H1 (cell line): ENCODE data around the gene VAT1L. TPM values are rescaled to one million over a fixed set of nuclear protein-coding genes. Genes with fewer than 3 reads are reported as not detected.

Experiments
- CTCF ChIA-PET: fragments of 300-600 bp; sonication (Branson Sonifier 250); formaldehyde crosslinking; loops from one replicate; lab custom pipeline; 2021; ENCODE audit not compliant: partially characterized antibody; lab: Charles Lee
- POLR2A ChIA-PET: fragments of 300-600 bp; sonication (Branson Sonifier 250); formaldehyde crosslinking; loops from one replicate; lab custom pipeline; 2021; ENCODE audit warnings: inconsistent platforms; ENCODE audit not compliant: partially characterized antibody; lab: Charles Lee
- DNase-seq, 2 experiments: peaks; one replicate each; pipeline versions ENCODE4 v3.0.0 to v3.0.0-alpha.2; 2010 to 2022; ENCODE audit warnings: low spot score in 2 of 2, low read depth in 1 of 2, mixed read lengths in 1 of 2
- FAIRE-seq: peaks from 2 replicates; lab custom pipeline; 2011; peaks lifted over from hg19 to GRCh38; lab: Jason Lieb, UNC
- H2AFZ ChIP-seq: 2 replicates; pipeline ENCODE4 v1.8.1; 2012; ENCODE audit warnings: low read length, inconsistent platforms
- H2AK5ac ChIP-seq: 2 replicates; pipeline ENCODE4 v1.6.1; 2013; ENCODE audit warnings: low read depth, low read length
- H2BK120ac ChIP-seq: replicated peaks from 2 replicates; pipeline ENCODE3; 2013; ENCODE audit warnings: low read depth, low read length, inconsistent platforms
- H2BK12ac ChIP-seq: 2 replicates; pipeline ENCODE4 v1.6.1; 2013; ENCODE audit warnings: low read depth, low read length
- H2BK15ac ChIP-seq: 2 replicates; pipeline ENCODE4 v1.6.1; 2013; ENCODE audit warnings: low read length
- H2BK20ac ChIP-seq: 2 replicates; pipeline ENCODE4 v1.6.1; 2013; ENCODE audit warnings: low read length
- H2BK5ac ChIP-seq: 2 replicates; pipeline ENCODE4 v1.6.1; 2013; ENCODE audit warnings: low read depth, low read length
- H3K14ac ChIP-seq: 2 replicates; pipeline ENCODE4 v1.6.1; 2013; ENCODE audit warnings: inconsistent platforms; ENCODE audit not compliant: insufficient read length
- H3K18ac ChIP-seq: 2 replicates; pipeline ENCODE4 v1.6.1; 2013; ENCODE audit warnings: low read length; ENCODE audit errors: extremely low read depth
- H3K23ac ChIP-seq: 2 replicates; pipeline ENCODE4 v1.6.1; 2013; ENCODE audit warnings: inconsistent platforms; ENCODE audit not compliant: insufficient read length
- H3K23me2 ChIP-seq: 2 replicates; pipeline ENCODE4 v1.6.1; 2013; ENCODE audit warnings: low read depth, low read length
- H3K27ac ChIP-seq: 2 replicates; pipeline ENCODE4 v1.6.1; 2011; ENCODE audit warnings: low read depth, low read length, inconsistent platforms
- H3K27me3 ChIP-seq, 4 experiments: replicated peaks in 1 of 4; 1 replicate in 1 of 4; 2 replicates in 3 of 4; pipeline versions ENCODE4 v1.6.1 to v1.8.1; 2011 to 2013; ENCODE audit warnings: low read length in 3 of 4, mild to moderate bottlenecking in 3 of 4, inconsistent platforms in 2 of 4, mixed read lengths in 2 of 4, moderate library complexity in 1 of 4; ENCODE audit not compliant: control insufficient read depth in 3 of 4, insufficient read depth in 3 of 4; ENCODE audit errors: extremely low read depth in 1 of 4
- H3K36me3 ChIP-seq, 4 experiments: 2 replicates each; pipeline versions ENCODE4 v1.6.1 to v1.8.1; 2011 to 2013; ENCODE audit warnings: mild to moderate bottlenecking in 4 of 4, low read length in 3 of 4, moderate library complexity in 2 of 4, control low read depth in 1 of 4, inconsistent platforms in 1 of 4; ENCODE audit not compliant: insufficient read depth in 4 of 4, control insufficient read depth in 2 of 4
- H3K4ac ChIP-seq: replicated peaks from 2 replicates; pipeline ENCODE3; 2013; ENCODE audit warnings: low read length, low read depth, mixed read lengths, inconsistent platforms; ENCODE audit not compliant: insufficient read length
- H3K4me1 ChIP-seq, 4 experiments: replicated peaks in 1 of 4; 1 replicate in 1 of 4; 2 replicates in 3 of 4; pipeline versions ENCODE4 v1.6.1 to v1.8.1; 2011 to 2013; ENCODE audit warnings: low read length in 3 of 4, inconsistent platforms in 2 of 4, mixed read lengths in 1 of 4; ENCODE audit not compliant: insufficient read depth in 4 of 4, control insufficient read depth in 3 of 4
- H3K4me2 ChIP-seq, 2 experiments: 2 replicates each; pipeline versions ENCODE4 v1.6.1 to v1.8.1; 2011 to 2013; ENCODE audit warnings: low read depth in 2 of 2, low read length in 2 of 2, control low read depth in 1 of 2, inconsistent platforms in 1 of 2, mild to moderate bottlenecking in 1 of 2; ENCODE audit not compliant: insufficient read depth in 1 of 2
- H3K4me3 ChIP-seq, 4 experiments: fragments of 200-600, 300-600 bp in 1 of 4; sonication (generic), shearing (Covaris generic), sonication (Bioruptor Twin) in 1 of 4; 2 replicates each; pipeline versions ENCODE4 v1.5.1 to v1.8.1; 2011 to 2016; ENCODE audit warnings: low read length in 4 of 4, low read depth in 3 of 4, control low read depth in 2 of 4, inconsistent platforms in 2 of 4, mild to moderate bottlenecking in 2 of 4, mixed read lengths in 1 of 4, moderate library complexity in 1 of 4; ENCODE audit not compliant: insufficient read depth in 2 of 4; ENCODE audit errors: extremely low read depth in 1 of 4
- H3K56ac ChIP-seq: replicated peaks from 2 replicates; pipeline ENCODE3; 2013; ENCODE audit warnings: low read depth, mild to moderate bottlenecking, mixed read lengths, low read length, inconsistent platforms; ENCODE audit not compliant: insufficient read length
- H3K79me1 ChIP-seq: 2 replicates; pipeline ENCODE4 v1.6.1; 2013; ENCODE audit warnings: low read depth, low read length, control low read depth
- H3K79me2 ChIP-seq, 2 experiments: 2 replicates each; pipeline versions ENCODE4 v1.6.1 to v1.8.1; 2012 to 2013; ENCODE audit warnings: low read length in 2 of 2, mild to moderate bottlenecking in 2 of 2, inconsistent platforms in 1 of 2; ENCODE audit not compliant: insufficient read depth in 2 of 2, control insufficient read depth in 1 of 2
- H3K9ac ChIP-seq, 4 experiments: replicated peaks in 1 of 4; 1 replicate in 1 of 4; 2 replicates in 3 of 4; pipeline versions ENCODE4 v1.6.1 to v1.8.1; 2011 to 2013; ENCODE audit warnings: low read depth in 3 of 4, low read length in 3 of 4, control low read depth in 2 of 4, mild to moderate bottlenecking in 2 of 4, moderate library complexity in 2 of 4, inconsistent platforms in 1 of 4; ENCODE audit errors: extremely low read depth in 1 of 4
- H3K9me3 ChIP-seq, 2 experiments: 2 replicates each; pipeline versions ENCODE4 v1.6.1 to v1.8.1; 2012 to 2013; ENCODE audit warnings: mild to moderate bottlenecking in 2 of 2, moderate library complexity in 2 of 2, control low read depth in 1 of 2, inconsistent platforms in 1 of 2, low read depth in 1 of 2, low read length in 1 of 2, mixed read lengths in 1 of 2; ENCODE audit not compliant: insufficient read depth in 2 of 2
- H4K20me1 ChIP-seq, 2 experiments: replicated peaks in 1 of 2; 2 replicates each; pipeline versions ENCODE3 to v1.8.1; 2011 to 2013; ENCODE audit warnings: inconsistent platforms in 2 of 2, low read length in 2 of 2, mild to moderate bottlenecking in 1 of 2; ENCODE audit not compliant: insufficient read depth in 2 of 2, control insufficient read depth in 1 of 2
- H4K5ac ChIP-seq: 2 replicates; pipeline ENCODE4 v1.6.1; 2013; ENCODE audit warnings: low read length, low read depth, mixed read lengths, inconsistent platforms; ENCODE audit not compliant: insufficient read length
- H4K8ac ChIP-seq: 2 replicates; pipeline ENCODE4 v1.8.0; 2013; ENCODE audit warnings: mild to moderate bottlenecking, moderate library complexity, low read length, inconsistent platforms; ENCODE audit not compliant: insufficient read depth; ENCODE audit errors: extremely low read depth
- H4K91ac ChIP-seq: replicated peaks from 2 replicates; pipeline ENCODE3; 2013; ENCODE audit warnings: low read length, mixed read lengths, inconsistent platforms; ENCODE audit not compliant: insufficient read length
- EP300 ChIP-seq, 2 experiments: IDR thresholded peaks; 1 replicate in 1 of 2; 2 replicates in 1 of 2; pipeline ENCODE4 v1.6.1; 2011 to 2012; ENCODE audit warnings: low read depth in 2 of 2, low read length in 2 of 2, mild to moderate bottlenecking in 2 of 2, borderline replicate concordance in 1 of 2, inconsistent platforms in 1 of 2, moderate library complexity in 1 of 2
- JUN ChIP-seq: IDR thresholded peaks from 2 replicates; pipeline ENCODE4 v1.6.1; 2011; ENCODE audit warnings: low read depth, mild to moderate bottlenecking, improper control_type of control experiment, low read length
- TAF1 ChIP-seq: IDR thresholded peaks from 2 replicates; pipeline ENCODE4 v1.6.1; 2011; ENCODE audit warnings: mild to moderate bottlenecking, low read depth, low read length
- ZNF274 ChIP-seq: IDR thresholded peaks from 2 replicates; pipeline ENCODE4 v1.7.0; 2012; ENCODE audit warnings: low read length, borderline replicate concordance; ENCODE audit errors: extremely low read depth
- WGBS, 2 experiments: shearing (Covaris generic) in 1 of 2; methylation state at CpG; one replicate each; pipeline versions ENCODE4 v1.1.6 to v1.1.7; 2013 to 2015; ENCODE audit warnings: low lambda C conversion rate in 2 of 2, mixed read lengths in 2 of 2, inconsistent platforms in 1 of 2, low coverage in 1 of 2, missing lambda C conversion rate in 1 of 2; ENCODE audit not compliant: insufficient replicate concordance in 2 of 2, insufficient coverage in 1 of 2, insufficient read length in 1 of 2; ENCODE audit errors: extremely low coverage in 1 of 2, missing lambda C conversion rate in 1 of 2; 5-methylcytosine and 5-hydroxymethylcytosine counted together
- polyA plus RNA-seq, 7 experiments: library from polyadenylated mRNA; depleted of rRNA in 3 of 7; stranded (reverse) in 5 of 7; unstranded in 2 of 7; fragments of >200 nt in 5 of 7; fragments of 200-250 nt in 2 of 7; gene quantifications; 1 replicate in 5 of 7; 2 replicates in 1 of 7; 4 replicates in 1 of 7; pipeline versions ENCODE4 v1.2.1 to v1.2.3, GENCODE V29; 2011 to 2013; ENCODE audit warnings: missing spikeins in 2 of 7, mixed read lengths in 2 of 7
- total RNA-seq: library from RNA; stranded (reverse); fragmentation: NEBNext Ultra II Directional; extraction: Animal tissue kit (Norgen Biotek cat#: 25700); gene quantifications from 2 replicates; pipeline ENCODE4 v1.2.1, GENCODE V29; 2021

Gene VAT1L
- total and polyA plus RNA-seq, 2 of the 8 experiments (the other 6 are each of a cell fraction or from before 2014, with no cell fraction given), result 46.3 to 48.2 TPM

DNA sequence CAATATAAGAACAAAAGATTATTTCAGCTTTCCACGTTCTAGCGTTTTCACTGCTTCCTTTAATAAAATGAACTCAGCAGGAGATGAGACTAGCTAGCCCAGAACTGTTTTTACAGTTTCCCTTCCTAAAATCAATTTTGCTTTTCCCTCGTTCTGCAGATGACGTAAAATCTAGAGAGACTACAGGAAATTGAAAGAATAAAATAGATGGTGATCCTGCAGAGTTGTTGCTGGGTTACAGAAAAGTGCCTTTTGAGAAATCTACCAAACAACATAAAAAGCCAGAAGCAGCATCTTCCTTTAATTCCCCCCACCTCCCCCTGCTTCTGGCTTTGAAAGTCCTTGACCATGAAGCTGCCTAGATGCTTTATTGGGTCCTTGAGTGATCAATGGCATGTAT, 137.2 kb downstream of the VAT1L start:
- POLR2A ChIA-PET, result no interaction called here
- WGBS, 2 experiments, result 93% methylated on average over 4 of the region's 4 CpGs; no CpG with 5 or more reads in 1 of the 2 experiments
- TF ChIP-seq JUN (no peak), EP300 (IDR thresholded peaks at IDR 0.05; ENCODE audit: borderline replicate concordance in 1 of 2, low read depth in 2 of 2, low read length in 2 of 2) (no peak), ZNF274 (no peak), TAF1 (no peak)

More for the DNA sequence above, 137.2 kb downstream of the VAT1L start:
- H3K23me2 ChIP-seq, result no peaks in the 10 kb centered on the region
- peaks cover 0 to 5% (median 0%) of the 10 kb centered on the region in 4 experiments; a peak in 3 of 8 replicates for H3K36me3 ChIP-seq
- H3K4ac ChIP-seq, result no peak overlapping the region
- CTCF ChIA-PET, result no interaction called here
- no peaks in the 10 kb centered on the region for H3K79me2 ChIP-seq
- no peak overlapping the region for H2BK120ac ChIP-seq
- H3K9me3 ChIP-seq, result no peaks in the 10 kb centered on the region
- peaks cover 0 to 3% (median 2%) of the 10 kb centered on the region in 4 experiments; a peak in 2 of 7 replicates for H3K4me1 ChIP-seq
- no peak overlapping the region for H4K5ac ChIP-seq
- H3K4me3 ChIP-seq, result no peak overlapping the region
- H3K23ac ChIP-seq, result no peak overlapping the region
- DNase-seq (no peak), FAIRE-seq (no peak)
- H3K4me2 ChIP-seq, result no peak overlapping the region
- no peaks in the 10 kb centered on the region for H4K20me1 ChIP-seq
- no peak overlapping the region for H2BK12ac ChIP-seq
- no peak overlapping the region for H2BK15ac ChIP-seq
- no peak overlapping the region for H3K18ac ChIP-seq
- H2BK5ac ChIP-seq, result no peak overlapping the region
- no peak overlapping the region for H4K91ac ChIP-seq
- no peaks in the 10 kb centered on the region for H3K79me1 ChIP-seq
- no peak overlapping the region for H2AK5ac ChIP-seq
- H3K27ac ChIP-seq, result no peak overlapping the region
- no peak overlapping the region for H3K9ac ChIP-seq
- no peak overlapping the region for H4K8ac ChIP-seq
- no peak overlapping the region for H3K14ac ChIP-seq
- no peak overlapping the region for H3K56ac ChIP-seq
- no peaks in the 10 kb centered on the region for H3K27me3 ChIP-seq
- H2AFZ ChIP-seq, result no peak overlapping the region
- 0 out of 2 replicates have a peak overlapping the region, but pooled peaks have one; percentile 34 for H2BK20ac ChIP-seq
